Right lobe of liver (tissue), 4 donors: ENCODE measurements around the gene UBE2O.

Source experiments
- POLR2A ChIP-seq: fragments of 450-650 bp; IDR thresholded peaks from one replicate; pipeline ENCODE4 v1.6.1; 2017; ENCODE audit warnings: antibody characterized with exemption, mild to moderate bottlenecking
- TF ChIP-seq, protein P1 (sequence below), 4 donors: fragments of 200-600 bp in 3 of 4; fragments of 450-650 bp in 1 of 4; IDR thresholded peaks; one replicate each; pipeline versions ENCODE4 v1.5.1 to v1.8.0; 2016 to 2022; ENCODE audit warnings: antibody characterized with exemption in 4 of 4, mild to moderate bottlenecking in 2 of 4
- donor health status: DM: no; HTN: no; CAD: no.
- donor health status: DM: no; HTN: no; CAD: no.
- donor health status: DM: no; HTN: yes; CAD: no.

DNA sequence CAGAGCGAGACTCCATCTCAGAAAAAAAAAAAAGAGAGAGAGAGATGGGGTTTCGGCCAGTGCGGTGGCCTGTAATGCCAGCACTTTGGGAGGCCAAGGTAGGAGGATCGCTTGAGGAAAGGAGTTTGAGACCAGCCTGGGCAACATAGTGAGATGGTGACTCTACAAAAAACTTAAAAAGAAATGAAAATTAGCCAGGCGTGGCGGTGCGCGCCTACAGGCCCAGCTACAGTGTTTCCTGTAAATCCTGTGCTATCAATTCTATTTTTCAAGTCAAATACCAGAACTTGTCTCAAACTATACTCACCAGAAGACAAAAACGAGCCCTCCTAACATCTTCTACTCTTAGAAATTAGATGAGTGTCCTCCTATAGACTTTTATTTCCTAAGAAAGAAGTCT, 19.3 kb downstream of the UBE2O start:
- TF ChIP-seq, protein P1, sequence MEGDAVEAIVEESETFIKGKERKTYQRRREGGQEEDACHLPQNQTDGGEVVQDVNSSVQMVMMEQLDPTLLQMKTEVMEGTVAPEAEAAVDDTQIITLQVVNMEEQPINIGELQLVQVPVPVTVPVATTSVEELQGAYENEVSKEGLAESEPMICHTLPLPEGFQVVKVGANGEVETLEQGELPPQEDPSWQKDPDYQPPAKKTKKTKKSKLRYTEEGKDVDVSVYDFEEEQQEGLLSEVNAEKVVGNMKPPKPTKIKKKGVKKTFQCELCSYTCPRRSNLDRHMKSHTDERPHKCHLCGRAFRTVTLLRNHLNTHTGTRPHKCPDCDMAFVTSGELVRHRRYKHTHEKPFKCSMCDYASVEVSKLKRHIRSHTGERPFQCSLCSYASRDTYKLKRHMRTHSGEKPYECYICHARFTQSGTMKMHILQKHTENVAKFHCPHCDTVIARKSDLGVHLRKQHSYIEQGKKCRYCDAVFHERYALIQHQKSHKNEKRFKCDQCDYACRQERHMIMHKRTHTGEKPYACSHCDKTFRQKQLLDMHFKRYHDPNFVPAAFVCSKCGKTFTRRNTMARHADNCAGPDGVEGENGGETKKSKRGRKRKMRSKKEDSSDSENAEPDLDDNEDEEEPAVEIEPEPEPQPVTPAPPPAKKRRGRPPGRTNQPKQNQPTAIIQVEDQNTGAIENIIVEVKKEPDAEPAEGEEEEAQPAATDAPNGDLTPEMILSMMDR (IDR thresholded peaks at IDR 0.05), result no peak
- TF ChIP-seq POLR2A, result no peak
